GDM1 (cell line): ENCODE measurements around the gene EXOSC6.
"Not testable (repeated sequence)": the region's sequence is repeated elsewhere in the genome, so short reads cannot be mapped to it uniquely, and the experiment has no call there.

Experiments
- DNase-seq: peaks from one replicate; lab custom pipeline; 2025; lab: John Stamatoyannopoulos, UW

EXOSC6 gene

DNA sequence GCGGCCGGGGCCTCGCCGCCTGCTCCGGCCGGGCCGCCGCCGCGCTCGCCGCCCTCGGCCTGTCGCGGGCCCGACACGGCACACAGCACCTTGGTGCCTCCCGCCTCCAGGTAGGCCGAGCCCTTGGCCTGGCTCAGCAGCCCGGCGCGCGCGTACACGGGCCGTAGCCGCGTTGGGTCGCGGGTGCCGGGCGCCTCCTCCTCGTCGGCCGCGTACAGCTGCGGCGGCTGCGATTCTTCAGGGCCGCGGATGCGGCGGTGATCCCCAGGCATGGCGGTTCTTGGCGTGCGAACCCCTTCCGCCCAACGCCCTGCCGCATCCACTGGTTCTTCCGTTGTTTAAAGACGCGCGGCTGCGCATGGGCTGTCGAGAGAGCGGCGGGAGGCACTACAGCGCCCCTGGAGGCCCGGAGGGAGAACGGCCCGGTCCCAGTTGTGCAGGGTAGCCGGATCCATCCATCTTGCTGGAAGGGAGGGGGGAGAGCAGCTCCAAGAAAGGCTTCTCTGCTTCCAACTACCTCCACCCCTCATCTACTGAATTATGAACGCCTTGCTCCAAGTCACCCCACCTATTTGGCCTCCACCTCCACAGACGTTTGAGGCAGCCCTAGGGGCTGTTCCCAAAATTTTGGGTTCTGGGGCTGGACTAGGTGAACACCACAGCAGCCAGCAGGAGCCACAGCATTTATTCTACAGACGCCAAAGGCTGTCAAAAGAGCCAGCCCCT lies at the start of gene EXOSC6:
Gene EXOSC6, minus strand, starts transcription at position 312 of the 726 bp plus-strand sequence. Its CDS starts 40 bp downstream, at position 272.
- peak; percentile 76 for DNase-seq

GRCh38 chr16:70301121-70301520 lies 49.4 kb upstream of the EXOSC6 start:
- no peak for DNase-seq

DNA sequence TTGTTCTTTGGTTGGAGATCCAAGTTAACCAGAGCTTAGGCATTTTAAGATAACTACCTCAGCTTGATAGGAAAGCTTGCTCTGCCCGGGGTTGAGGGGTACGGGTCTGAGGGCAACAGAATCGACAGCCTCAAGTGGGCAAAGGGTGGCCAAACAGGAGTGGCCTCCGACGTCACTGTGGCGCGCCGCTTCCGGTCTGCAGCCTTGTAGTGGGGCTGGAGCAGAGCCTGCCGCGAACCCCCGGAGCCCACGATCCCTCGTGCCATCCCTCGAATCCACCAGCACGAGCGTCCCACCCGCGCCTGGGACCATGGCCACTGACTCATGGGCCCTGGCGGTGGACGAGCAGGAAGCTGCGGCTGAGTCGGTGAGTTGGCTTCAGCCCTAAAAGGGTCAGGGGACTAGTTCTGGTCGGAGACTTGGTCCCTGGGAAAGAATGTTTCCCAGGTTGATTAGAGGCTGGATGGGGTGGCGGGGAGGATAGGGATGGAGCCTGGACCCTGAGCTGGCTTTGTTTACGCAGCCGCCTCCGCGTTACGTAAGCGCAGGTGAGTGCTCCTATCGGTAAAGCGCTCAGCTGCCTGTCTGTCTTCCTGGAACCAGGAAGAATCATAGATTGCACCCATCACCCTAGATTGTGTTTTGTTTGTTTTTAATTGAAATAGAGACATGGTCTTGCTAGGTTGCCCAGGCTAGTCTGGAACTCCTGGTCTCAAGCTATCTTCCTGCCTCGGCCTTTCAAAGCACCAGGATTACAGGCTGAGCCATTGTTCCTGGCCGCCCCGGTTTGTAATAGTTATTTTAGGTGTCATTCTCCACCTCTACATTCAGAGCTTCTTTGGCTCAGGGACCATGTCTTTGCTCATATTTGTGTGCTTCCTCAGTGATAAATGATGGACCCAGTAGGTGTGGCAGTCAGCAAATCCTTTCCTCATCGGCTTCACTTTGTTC lies 47.5 kb upstream of the EXOSC6 start, which contains the start of gene DDX19B:
Gene DDX19B, plus strand, starts transcription at position 199 of the 951 bp plus-strand sequence. Its CDS starts 112 bp downstream, at position 311.
- peak; percentile 8 for DNase-seq

DNA sequence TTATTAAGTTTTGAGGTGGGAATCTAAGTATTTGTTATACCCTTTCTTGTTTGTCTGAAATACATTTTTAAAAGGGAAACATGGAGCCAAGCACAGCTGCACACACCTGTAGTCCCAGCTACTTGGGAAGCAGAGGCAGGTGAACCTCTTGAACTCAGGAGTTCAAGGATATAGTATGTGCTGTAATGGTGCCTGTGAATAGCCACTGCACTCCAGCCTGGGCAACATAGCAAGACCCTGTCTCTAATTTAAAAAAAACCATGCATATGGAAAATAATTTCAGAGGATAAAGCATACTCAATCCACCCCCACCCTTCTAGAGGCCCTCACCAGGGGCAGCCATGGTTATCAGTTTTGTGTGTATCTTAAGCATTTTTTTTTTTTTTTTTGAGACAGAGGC lies 43.9 kb upstream of the EXOSC6 start:
- DNase-seq = no peak

DNA sequence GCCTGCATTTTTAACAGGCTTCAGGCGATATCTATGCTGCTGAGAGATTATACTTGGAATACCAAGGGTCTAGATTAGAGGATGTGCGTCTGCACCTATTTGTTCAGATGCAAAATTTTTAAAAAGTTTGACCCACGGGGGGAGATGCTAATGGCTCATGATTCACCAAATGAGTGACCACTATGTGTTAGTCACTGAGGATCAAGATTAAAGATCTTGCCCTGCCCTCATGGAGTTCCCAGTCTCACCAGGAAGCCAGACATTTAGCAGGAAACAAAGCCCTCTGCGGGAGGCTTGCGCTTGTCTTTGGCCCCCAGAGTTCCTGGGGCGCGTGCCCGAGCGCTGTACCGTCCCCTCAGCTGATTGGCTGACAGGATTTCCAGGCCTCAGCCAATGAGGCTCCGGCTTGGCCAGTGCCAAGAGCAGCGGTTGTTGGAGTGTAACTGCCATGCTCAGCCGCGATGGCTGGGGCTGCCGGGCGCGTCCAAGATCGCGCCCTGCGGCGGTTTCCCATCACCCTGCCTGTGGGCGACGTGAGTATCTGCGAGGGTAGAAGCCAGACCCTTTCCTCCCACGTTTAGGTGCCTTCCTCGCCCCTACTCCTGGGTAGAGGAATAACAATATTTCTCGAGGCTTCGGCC lies 42.8 kb upstream of the EXOSC6 start:
- DNase-seq = no peak

- not testable (repeated sequence) for DNase-seq
These were observed 40.4 kb upstream of the EXOSC6 start for GRCh38 chr16:70292148-70292547.

- DNase-seq = no peak
These were observed 39.3 kb upstream of the EXOSC6 start for GRCh38 chr16:70290949-70291519.

DNA sequence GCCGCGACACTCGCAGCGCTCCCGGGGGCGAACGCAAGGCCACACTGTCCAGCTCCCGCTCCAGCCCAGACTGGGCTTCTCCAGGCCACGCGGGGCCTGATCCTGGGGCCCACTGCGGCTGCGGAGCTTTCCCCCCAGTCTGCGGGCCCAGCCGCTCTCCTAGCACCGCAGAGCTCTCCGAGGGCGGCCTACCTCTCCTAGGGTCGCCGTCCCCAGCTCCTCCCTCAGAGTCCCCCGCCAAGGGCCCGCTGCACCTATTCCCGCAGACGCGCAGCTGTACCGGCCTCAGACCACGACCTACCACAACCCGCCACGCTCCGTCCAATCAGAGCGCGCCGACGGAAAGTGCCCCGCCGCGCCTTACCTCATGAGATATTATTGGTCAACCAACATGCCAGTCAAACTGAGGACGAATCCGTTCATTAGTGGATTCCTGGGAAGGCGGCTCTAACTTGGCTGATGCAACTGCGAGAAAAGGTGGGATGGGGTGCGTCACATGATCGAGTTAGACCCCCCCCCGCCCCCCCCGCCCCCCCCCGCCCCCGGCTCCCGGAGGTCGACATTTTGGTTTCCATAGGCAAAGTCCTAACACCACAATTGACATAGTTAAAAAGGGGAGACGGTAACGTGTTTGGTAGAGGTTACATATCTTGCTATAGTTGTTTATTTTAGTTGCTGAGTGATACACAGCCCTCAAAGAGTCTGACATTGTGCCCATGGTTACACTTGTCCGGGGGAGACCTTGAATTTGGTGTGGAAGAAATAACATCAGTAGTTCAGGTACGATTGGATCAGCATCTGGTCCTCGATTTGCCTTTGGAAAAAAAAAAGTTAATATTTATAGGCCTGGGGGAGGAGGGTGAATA lies 37.7 kb upstream of the EXOSC6 start, which contains the start of gene AARS1:
Gene AARS1, minus strand, starts transcription at position 278 of the 866 bp plus-strand sequence. CDS start 6,743 bp downstream, outside the sequence.
- DNase-seq = peak; percentile 89

DNA sequence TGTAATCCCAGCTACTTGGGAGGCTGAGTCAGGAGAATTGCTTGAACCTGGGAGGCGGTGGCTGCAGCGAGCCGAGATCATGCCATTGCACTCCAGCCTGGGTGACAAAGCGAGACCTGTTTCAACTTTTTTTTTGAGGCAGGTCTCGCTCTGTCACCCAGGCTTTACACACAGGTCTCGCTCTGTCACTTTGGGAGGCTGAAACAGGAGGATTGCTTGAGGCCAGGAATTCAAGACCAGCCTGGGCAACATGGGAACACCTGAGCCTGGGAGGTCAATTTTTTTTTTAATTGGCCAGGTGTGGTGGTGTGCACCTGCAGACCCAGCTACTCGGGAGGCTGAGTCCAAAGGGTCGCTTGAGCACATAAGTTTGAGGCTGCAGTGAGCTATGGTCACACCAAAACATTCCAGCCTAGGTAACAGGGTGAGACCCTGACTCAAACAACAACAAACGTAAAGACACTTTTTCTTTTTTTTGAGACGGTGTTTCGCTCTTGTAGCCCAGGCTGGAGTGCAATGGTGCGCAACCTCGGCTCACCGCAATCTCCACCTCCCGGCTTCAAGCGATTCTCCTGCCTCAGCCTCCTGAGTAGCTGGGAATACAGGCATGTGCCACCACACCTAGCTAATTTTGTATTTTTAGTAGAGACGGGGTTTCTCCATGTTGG lies 35.7 kb upstream of the EXOSC6 start:
- DNase-seq = not testable (repeated sequence)

DNA sequence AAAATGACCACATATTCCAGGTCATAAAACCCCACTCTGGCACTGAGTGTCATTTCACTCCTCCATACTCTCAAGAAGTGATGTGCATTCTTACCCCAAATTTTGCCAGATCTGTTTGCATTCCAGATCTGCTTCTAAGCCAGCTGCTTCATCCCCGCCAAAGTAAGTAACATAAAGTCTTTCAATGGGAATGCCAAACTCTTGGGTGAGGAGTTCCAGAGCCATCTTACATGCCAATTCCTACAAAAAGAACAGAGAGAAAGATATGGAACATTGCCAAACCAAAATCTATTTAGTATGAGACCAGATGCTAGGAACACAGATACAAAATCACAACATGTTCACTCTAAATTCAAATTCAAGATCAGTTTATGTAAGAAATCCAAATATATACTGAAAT lies 24.7 kb upstream of the EXOSC6 start:
- no peak for DNase-seq

DNA sequence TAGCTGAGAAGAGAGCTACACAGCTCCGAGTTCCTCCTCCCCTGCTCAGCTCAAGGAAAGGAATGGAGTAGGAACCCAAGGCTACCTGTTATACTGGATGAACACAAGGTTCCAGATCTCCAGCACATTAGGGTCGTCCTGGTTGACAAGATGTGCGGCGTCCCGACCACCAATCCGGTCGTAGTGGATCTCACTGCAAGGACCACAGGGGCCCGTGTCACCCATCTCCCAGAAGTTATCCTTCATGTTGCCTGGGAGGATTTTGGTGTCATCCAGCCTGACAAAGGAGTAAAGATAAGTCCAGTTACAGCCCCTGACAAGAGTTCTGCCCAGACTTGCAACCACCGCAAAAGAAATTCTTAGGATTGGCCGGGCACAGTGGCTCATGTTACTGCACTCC lies 20.0 kb upstream of the EXOSC6 start:
- DNase-seq = no peak

GRCh38 chr16:70270176-70270575 lies 18.4 kb upstream of the EXOSC6 start:
- DNase-seq = no peak

GRCh38 chr16:70269471-70269870 lies 17.7 kb upstream of the EXOSC6 start:
- DNase-seq = no peak

DNA sequence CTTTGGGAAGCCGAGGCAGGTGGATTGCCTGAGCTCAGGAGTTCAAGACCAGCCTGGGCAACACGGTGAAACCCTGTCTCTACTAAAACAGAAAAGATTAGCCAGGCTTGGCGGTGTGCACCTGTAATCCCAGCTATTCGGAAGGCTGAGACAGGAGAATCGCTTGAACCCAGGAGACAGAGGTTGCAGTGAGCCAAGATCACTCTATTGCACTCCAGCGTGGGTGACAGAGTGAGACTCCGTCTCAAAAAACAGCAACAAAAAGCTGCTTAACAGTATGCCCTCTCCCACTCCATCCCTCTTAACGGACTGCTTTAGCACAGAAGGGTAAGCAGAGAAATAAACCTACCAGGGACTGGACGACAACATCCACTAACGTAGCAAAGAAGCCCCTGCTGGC lies 16.2 kb upstream of the EXOSC6 start:
- not testable (repeated sequence) for DNase-seq

GRCh38 chr16:70267516-70267915 lies 15.8 kb upstream of the EXOSC6 start:
- peak; percentile 0 for DNase-seq

- not testable (repeated sequence) for DNase-seq
These were observed 8.2 kb upstream of the EXOSC6 start for GRCh38 chr16:70259903-70260302.

DNA sequence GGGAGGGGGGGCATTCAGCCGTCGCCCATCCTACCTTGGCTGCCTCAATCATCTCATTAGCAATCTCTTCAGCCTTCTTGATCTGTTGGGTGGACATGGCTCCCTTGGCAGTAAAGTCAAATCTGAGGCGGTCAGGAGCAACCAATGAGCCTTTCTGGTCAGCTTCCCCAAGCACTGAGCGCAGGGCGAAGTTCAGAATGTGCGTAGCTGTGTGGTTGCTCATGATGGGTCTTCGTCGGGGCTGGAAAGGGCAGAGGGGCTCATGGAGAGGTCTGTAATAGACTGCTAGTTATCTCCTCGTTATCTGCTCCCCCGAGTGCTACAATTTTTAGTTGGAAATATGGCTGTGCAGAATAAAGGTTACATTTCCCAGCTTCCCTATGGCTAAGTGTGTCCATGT lies 7.2 kb upstream of the EXOSC6 start:
- DNase-seq = no peak

GRCh38 chr16:70258065-70258464 lies 6.3 kb upstream of the EXOSC6 start:
- no peak for DNase-seq

DNA sequence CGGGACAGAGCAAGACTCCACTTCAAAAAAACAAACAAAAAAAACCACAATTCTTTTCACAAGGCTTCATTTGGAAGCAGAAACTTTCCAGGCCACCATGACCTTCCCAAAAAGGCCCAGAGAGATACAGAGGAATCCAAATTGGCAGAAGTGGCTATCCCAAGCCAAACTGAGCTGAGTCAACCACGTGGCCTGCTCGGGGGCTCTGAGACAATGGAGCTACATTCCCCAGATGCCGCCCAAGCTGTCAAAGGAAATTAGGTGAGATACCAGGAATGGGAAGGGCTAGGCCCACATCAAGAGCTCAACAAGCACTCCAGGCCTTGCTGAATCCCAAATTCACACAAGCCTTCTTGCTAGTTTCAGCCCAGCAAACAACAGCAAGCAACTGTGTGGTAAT lies 5.7 kb upstream of the EXOSC6 start:
- no peak for DNase-seq

DNA sequence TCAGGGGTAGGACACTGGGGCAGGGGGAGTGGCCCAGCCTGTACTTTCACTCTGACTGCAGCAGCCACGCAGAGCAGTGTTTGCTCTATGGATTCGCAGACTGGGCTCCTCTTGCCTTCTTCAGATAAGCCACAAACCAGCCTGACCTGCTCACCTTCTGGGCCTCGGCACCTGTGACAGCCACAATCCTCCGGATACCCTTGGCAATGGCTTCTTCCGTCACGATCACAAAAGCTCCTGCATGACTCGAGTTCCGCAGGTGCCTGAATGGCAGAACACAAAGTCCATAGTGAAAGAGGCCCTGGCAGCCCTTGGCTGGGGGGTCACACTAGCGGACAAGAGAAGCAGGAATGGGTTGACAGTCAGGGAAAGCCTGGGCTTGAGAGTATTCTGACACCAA lies 3.8 kb upstream of the EXOSC6 start:
- no peak for DNase-seq
